GM10266 (cell line): ENCODE data around the gene CACNA1D.

ENCODE experiments used
- DNase-seq: peaks from one replicate; pipeline ENCODE4 v3.0.0; 2012; ENCODE audit errors: extremely low spot score
- TF ChIP-seq, protein P1 (sequence below): IDR thresholded peaks from 2 replicates; pipeline ENCODE4 v1.5.1; 2012; ENCODE audit warnings: mild to moderate bottlenecking, low read depth; ENCODE audit not compliant: control insufficient read depth, insufficient read depth; ENCODE audit errors: missing control alignments

Gene CACNA1D

DNA sequence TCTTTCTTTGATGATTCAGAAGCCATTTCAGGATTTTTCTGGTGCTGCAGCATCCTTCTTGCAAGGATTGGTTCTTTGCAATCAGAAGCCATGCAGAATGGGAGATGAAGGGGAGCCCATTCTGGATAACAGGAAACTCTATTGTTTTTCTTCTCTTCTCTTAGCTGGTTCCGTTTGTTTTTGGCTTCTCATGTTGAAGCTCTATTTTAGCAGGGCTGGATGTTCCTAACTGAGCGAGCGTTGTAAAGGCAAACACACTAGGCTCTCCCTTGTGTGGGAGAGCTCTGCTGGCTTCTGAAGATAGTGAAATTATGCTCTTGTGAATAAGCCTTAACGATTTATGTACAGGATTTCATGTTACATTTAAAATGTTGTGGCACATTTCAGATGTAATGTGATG, 8.3 kb downstream of the CACNA1D start:
- no peak for DNase-seq
- TF ChIP-seq, protein P1, sequence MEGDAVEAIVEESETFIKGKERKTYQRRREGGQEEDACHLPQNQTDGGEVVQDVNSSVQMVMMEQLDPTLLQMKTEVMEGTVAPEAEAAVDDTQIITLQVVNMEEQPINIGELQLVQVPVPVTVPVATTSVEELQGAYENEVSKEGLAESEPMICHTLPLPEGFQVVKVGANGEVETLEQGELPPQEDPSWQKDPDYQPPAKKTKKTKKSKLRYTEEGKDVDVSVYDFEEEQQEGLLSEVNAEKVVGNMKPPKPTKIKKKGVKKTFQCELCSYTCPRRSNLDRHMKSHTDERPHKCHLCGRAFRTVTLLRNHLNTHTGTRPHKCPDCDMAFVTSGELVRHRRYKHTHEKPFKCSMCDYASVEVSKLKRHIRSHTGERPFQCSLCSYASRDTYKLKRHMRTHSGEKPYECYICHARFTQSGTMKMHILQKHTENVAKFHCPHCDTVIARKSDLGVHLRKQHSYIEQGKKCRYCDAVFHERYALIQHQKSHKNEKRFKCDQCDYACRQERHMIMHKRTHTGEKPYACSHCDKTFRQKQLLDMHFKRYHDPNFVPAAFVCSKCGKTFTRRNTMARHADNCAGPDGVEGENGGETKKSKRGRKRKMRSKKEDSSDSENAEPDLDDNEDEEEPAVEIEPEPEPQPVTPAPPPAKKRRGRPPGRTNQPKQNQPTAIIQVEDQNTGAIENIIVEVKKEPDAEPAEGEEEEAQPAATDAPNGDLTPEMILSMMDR: no peak

GRCh38 chr3:53503195-53503594, 8.8 kb downstream of the CACNA1D start:
- DNase-seq: no peak
- TF ChIP-seq, protein P1: no peak

- TF ChIP-seq, protein P1: no peak
- DNase-seq: no peak
Measured at GRCh38 chr3:53506110-53506762, 11.8 kb downstream of the CACNA1D start.

GRCh38 chr3:53506763-53507145, 12.3 kb downstream of the CACNA1D start:
- TF ChIP-seq, protein P1: no peak
- DNase-seq: no peak

- DNase-seq: no peak
- TF ChIP-seq, protein P1: no peak
Measured at GRCh38 chr3:53509494-53509893, 15.1 kb downstream of the CACNA1D start.

DNA sequence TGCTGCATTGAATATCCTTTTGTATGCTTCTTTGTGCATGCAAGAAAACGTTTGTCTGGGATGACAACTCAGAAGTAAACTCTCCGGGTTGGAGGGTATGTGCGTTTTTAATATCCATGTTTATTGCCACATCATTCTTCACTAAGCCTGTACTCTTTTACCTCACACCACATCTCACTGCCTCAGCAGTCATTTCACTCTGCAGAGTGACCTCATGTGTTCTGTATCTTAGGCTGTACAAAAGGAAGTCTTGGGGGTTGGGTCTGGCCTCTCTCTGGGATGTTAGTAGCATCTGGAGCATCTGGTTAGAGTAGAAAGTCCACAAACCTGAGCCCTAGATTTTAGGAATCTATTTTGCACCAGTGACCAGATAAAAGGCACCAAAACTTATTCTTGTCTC, 16.1 kb downstream of the CACNA1D start:
- TF ChIP-seq, protein P1: no peak
- no peak for DNase-seq

GRCh38 chr3:53511246-53511645, 16.8 kb downstream of the CACNA1D start:
- DNase-seq: no peak
- TF ChIP-seq, protein P1: no peak
